H9 (cell line): Measurements from ENCODE around the gene RIMS1. TPM values are rescaled to one million over a fixed set of nuclear protein-coding genes. Genes with fewer than 3 reads are reported as not detected.

Source experiments
- DNase-seq: peaks from one replicate; pipeline ENCODE4 v3.0.0-alpha.2; 2017
- H2AFZ ChIP-seq: one replicate; pipeline ENCODE4 v1.6.1; 2013; ENCODE audit warnings: mild to moderate bottlenecking, low read length, control low read depth, moderate library complexity
- H2AK5ac ChIP-seq: 2 replicates; pipeline ENCODE4 v1.6.1; 2013; ENCODE audit warnings: low read length, control low read depth, mixed read lengths; ENCODE audit not compliant: insufficient read length
- H2BK120ac ChIP-seq: one replicate; pipeline ENCODE4 v1.6.1; 2013; ENCODE audit warnings: low read depth, mild to moderate bottlenecking, low read length, control low read depth, inconsistent platforms; ENCODE audit not compliant: poor library complexity, severe bottlenecking
- H2BK12ac ChIP-seq: 2 replicates; pipeline ENCODE4 v1.6.1; 2013; ENCODE audit warnings: low read length, control low read depth, mixed read lengths, low read depth; ENCODE audit not compliant: insufficient read length
- H2BK15ac ChIP-seq: 2 replicates; pipeline ENCODE4 v1.6.1; 2013; ENCODE audit warnings: low read depth, low read length, control low read depth
- H2BK20ac ChIP-seq: one replicate; pipeline ENCODE4 v1.6.1; 2013; ENCODE audit warnings: low read depth, mild to moderate bottlenecking, low read length, control low read depth, inconsistent platforms; ENCODE audit not compliant: poor library complexity, severe bottlenecking
- H2BK5ac ChIP-seq: 2 replicates; pipeline ENCODE4 v1.6.1; 2013; ENCODE audit warnings: low read length, control low read depth, mixed read lengths; ENCODE audit not compliant: insufficient read length
- H3K14ac ChIP-seq: 2 replicates; pipeline ENCODE4 v1.6.1; 2013; ENCODE audit warnings: low read length, control low read depth; ENCODE audit not compliant: insufficient read depth
- H3K18ac ChIP-seq: 2 replicates; pipeline ENCODE4 v1.6.1; 2013; ENCODE audit warnings: low read depth, mild to moderate bottlenecking, mixed read lengths, low read length, control low read depth; ENCODE audit not compliant: insufficient read length
- H3K23ac ChIP-seq: 2 replicates; pipeline ENCODE4 v1.6.1; 2013; ENCODE audit warnings: low read length, control low read depth, mixed read lengths, low read depth; ENCODE audit not compliant: insufficient read length
- H3K23me2 ChIP-seq: 2 replicates; pipeline ENCODE4 v1.6.1; 2013; ENCODE audit warnings: low read depth, mild to moderate bottlenecking, mixed read lengths, low read length, control low read depth; ENCODE audit not compliant: insufficient read length, poor library complexity, severe bottlenecking
- H3K27ac ChIP-seq: 2 replicates; pipeline ENCODE4 v1.5.1; 2013; ENCODE audit warnings: low read length, control low read depth, mixed read lengths, low read depth; ENCODE audit not compliant: insufficient read length
- H3K27me3 ChIP-seq: 2 replicates; pipeline ENCODE4 v1.6.1; 2013; ENCODE audit warnings: low read length, control low read depth, inconsistent platforms; ENCODE audit not compliant: insufficient read depth
- H3K4ac ChIP-seq: 2 replicates; pipeline ENCODE4 v1.6.1; 2013; ENCODE audit warnings: low read depth, mild to moderate bottlenecking, control low read depth, inconsistent platforms, low read length, moderate library complexity
- H3K4me1 ChIP-seq: 2 replicates; pipeline ENCODE4 v1.6.1; 2013; ENCODE audit warnings: low read length, control low read depth, inconsistent platforms; ENCODE audit not compliant: insufficient read depth
- H3K4me2 ChIP-seq: 2 replicates; pipeline ENCODE4 v1.6.1; 2013; ENCODE audit warnings: low read length, control low read depth, mixed read lengths; ENCODE audit not compliant: insufficient read length, insufficient read depth
- H3K56ac ChIP-seq: 2 replicates; pipeline ENCODE4 v1.6.1; 2013; ENCODE audit warnings: low read depth, mild to moderate bottlenecking, mixed read lengths, low read length, control low read depth; ENCODE audit not compliant: insufficient read length
- H3K79me1 ChIP-seq: 2 replicates; pipeline ENCODE4 v1.6.1; 2013; ENCODE audit warnings: low read depth, mild to moderate bottlenecking, moderate library complexity, low read length, control low read depth, inconsistent platforms; ENCODE audit not compliant: insufficient read depth, poor library complexity, severe bottlenecking
- H3K79me2 ChIP-seq: 2 replicates; pipeline ENCODE4 v1.6.1; 2013; ENCODE audit warnings: low read length, control low read depth, inconsistent platforms; ENCODE audit not compliant: insufficient read depth
- H3K9ac ChIP-seq: 2 replicates; pipeline ENCODE4 v1.6.1; 2013; ENCODE audit warnings: low read length, control low read depth, mixed read lengths; ENCODE audit not compliant: insufficient read length; ENCODE audit errors: extremely low read depth
- H3K9me3 ChIP-seq: one replicate; pipeline ENCODE4 v1.6.1; 2013; ENCODE audit warnings: low read depth, low read length, inconsistent platforms; ENCODE audit not compliant: control insufficient read depth
- H3T11ph ChIP-seq: one replicate; pipeline ENCODE4 v1.6.1; 2013; ENCODE audit warnings: mild to moderate bottlenecking, low read length, control low read depth, inconsistent platforms
- H4K20me1 ChIP-seq: one replicate; pipeline ENCODE4 v1.6.1; 2013; ENCODE audit not compliant: control insufficient read depth, insufficient read length, insufficient read depth
- H4K5ac ChIP-seq: 2 replicates; pipeline ENCODE4 v1.6.1; 2013; ENCODE audit warnings: low read depth, mild to moderate bottlenecking, mixed read lengths, low read length, control low read depth; ENCODE audit not compliant: insufficient read length
- H4K8ac ChIP-seq: replicated peaks from 2 replicates; pipeline ENCODE4 v1.6.1; 2013; ENCODE audit warnings: low read length, control low read depth, mixed read lengths, low read depth; ENCODE audit not compliant: insufficient read length
- H4K91ac ChIP-seq: 2 replicates; pipeline ENCODE4 v1.6.1; 2013; ENCODE audit warnings: low read depth, mild to moderate bottlenecking, moderate library complexity, mixed read lengths, low read length, control low read depth; ENCODE audit not compliant: insufficient read length
- H3K27ac Mint-ChIP-seq, 3 experiments: 2 replicates in 2 of 3; 3 replicates in 1 of 3; pipeline ENCODE4 v1.8.0; 2020 to 2021; ENCODE audit warnings: mixed read lengths in 3 of 3, mild to moderate bottlenecking in 1 of 3, moderate library complexity in 1 of 3
- H3K27me3 Mint-ChIP-seq: 2 replicates; pipeline ENCODE4 v1.8.0; 2021; ENCODE audit warnings: low read depth, mild to moderate bottlenecking, moderate library complexity, mixed read lengths
- H3K36me3 Mint-ChIP-seq, 3 experiments: 2 replicates in 2 of 3; 3 replicates in 1 of 3; pipeline ENCODE4 v1.8.0; 2020 to 2021; ENCODE audit warnings: low read depth in 3 of 3, mixed read lengths in 3 of 3; ENCODE audit not compliant: insufficient read depth in 1 of 3
- H3K4me1 Mint-ChIP-seq, 2 experiments: 2 replicates each; pipeline ENCODE4 v1.8.0; 2020; ENCODE audit warnings: mixed read lengths in 2 of 2
- H3K4me3 Mint-ChIP-seq, 2 experiments: 2 replicates in 1 of 2; 3 replicates in 1 of 2; pipeline ENCODE4 v1.8.0; 2020 to 2021; ENCODE audit warnings: mild to moderate bottlenecking in 2 of 2, mixed read lengths in 2 of 2, moderate library complexity in 1 of 2
- H3K9me3 Mint-ChIP-seq, 2 experiments: 2 replicates in 1 of 2; 3 replicates in 1 of 2; pipeline ENCODE4 v1.8.0; 2020; ENCODE audit warnings: mild to moderate bottlenecking in 2 of 2, mixed read lengths in 2 of 2, moderate library complexity in 1 of 2
- WGBS: extraction: QIAGEN DNeasy Blood & Tissue Kit; methylation state at CpG from one replicate; pipeline ENCODE4 v1.1.7; 2013; ENCODE audit warnings: missing lambda C conversion rate, low lambda C conversion rate, mixed read lengths; ENCODE audit not compliant: insufficient read length; ENCODE audit errors: extremely low coverage; 5-methylcytosine and 5-hydroxymethylcytosine counted together
- total RNA-seq: library from RNA; stranded (reverse); gene quantifications from 2 replicates; pipeline ENCODE4 v1.2.1, GENCODE V29; 2021
- TF ChIP-seq, protein P1 (sequence below): fragments of 200-600 bp; sonication (generic); conservative IDR thresholded peaks from 3 replicates; pipeline ENCODE4 v1.8.0; 2021; ENCODE audit warnings: antibody characterized with exemption, mild to moderate bottlenecking

The RIMS1 gene
- total RNA-seq, 1 experiment from 2014 or later = 0.83 TPM

DNA sequence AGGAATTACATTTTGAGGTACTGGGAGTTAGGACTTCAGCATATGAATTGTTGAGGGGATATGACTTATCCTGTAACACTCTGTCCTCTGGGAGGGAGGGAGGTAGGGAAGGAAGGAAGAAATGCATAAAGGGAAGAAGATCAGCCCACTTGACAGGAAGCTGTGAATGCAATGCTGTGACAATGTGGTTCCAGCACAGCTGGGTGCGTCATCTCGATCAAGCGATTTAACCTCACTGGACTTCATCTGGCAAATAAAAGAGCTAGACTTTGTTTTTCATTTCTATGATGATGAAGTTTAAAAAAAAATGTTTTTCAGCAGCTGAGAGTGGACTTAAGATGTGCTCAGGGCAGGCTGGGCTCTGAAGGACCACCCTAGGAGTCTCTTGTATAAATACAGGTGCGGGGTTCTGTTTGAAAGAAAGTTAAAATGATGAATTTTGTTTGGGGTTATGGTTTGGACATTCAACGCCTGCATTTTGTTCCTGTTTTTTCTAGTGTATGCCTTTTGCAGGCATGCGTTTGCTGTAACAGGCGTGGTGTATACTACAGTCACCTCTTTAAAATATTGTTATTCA lies 178.1 kb downstream of the RIMS1 start:
- TF ChIP-seq, protein P1, sequence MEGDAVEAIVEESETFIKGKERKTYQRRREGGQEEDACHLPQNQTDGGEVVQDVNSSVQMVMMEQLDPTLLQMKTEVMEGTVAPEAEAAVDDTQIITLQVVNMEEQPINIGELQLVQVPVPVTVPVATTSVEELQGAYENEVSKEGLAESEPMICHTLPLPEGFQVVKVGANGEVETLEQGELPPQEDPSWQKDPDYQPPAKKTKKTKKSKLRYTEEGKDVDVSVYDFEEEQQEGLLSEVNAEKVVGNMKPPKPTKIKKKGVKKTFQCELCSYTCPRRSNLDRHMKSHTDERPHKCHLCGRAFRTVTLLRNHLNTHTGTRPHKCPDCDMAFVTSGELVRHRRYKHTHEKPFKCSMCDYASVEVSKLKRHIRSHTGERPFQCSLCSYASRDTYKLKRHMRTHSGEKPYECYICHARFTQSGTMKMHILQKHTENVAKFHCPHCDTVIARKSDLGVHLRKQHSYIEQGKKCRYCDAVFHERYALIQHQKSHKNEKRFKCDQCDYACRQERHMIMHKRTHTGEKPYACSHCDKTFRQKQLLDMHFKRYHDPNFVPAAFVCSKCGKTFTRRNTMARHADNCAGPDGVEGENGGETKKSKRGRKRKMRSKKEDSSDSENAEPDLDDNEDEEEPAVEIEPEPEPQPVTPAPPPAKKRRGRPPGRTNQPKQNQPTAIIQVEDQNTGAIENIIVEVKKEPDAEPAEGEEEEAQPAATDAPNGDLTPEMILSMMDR = no peak
- H3K9me3 ChIP-seq = no peaks in the 10 kb centered on the region
- Mint-ChIP-seq H3K9me3 (no peaks in the 10 kb centered on the region), H3K4me3 (no peak overlapping the region), H3K4me1 (peaks cover 5% of the 10 kb centered on the region in 2 experiments), H3K27ac (peak overlapping the region in 1 of 3 experiments; percentile 75; a peak in 2 of 7 replicates), H3K36me3 (no peaks in the 10 kb centered on the region; a peak in 1 of 7 replicates), H3K27me3 (no peaks in the 10 kb centered on the region)
- no peak overlapping the region for H2AK5ac ChIP-seq
- H3K9ac ChIP-seq = no peak overlapping the region
- no peaks in the 10 kb centered on the region for H3K23me2 ChIP-seq
- no peak for DNase-seq
- no peak overlapping the region for H3K14ac ChIP-seq
- H3K79me2 ChIP-seq = no peaks in the 10 kb centered on the region
- H3K4me1 ChIP-seq = no peaks in the 10 kb centered on the region
- H4K20me1 ChIP-seq = no peaks in the 10 kb centered on the region
- no peak overlapping the region for H4K91ac ChIP-seq
- H3T11ph ChIP-seq = no peak overlapping the region
- no peak overlapping the region for H2BK20ac ChIP-seq
- H2AFZ ChIP-seq = no peak overlapping the region
- no CpG with 5 or more reads among the region's 7 CpGs for WGBS
- no peaks in the 10 kb centered on the region for H3K79me1 ChIP-seq
- no peak overlapping the region for H3K4me2 ChIP-seq
- no peak overlapping the region for H4K5ac ChIP-seq
- H2BK12ac ChIP-seq = no peak overlapping the region
- no peak overlapping the region for H3K27ac ChIP-seq
- H4K8ac ChIP-seq = no peak overlapping the region
- no peak overlapping the region for H2BK120ac ChIP-seq
- H2BK15ac ChIP-seq = no peak overlapping the region
- no peak overlapping the region for H3K56ac ChIP-seq
- no peak overlapping the region for H3K23ac ChIP-seq
- H2BK5ac ChIP-seq = no peak overlapping the region
- H3K18ac ChIP-seq = no peak overlapping the region
- H3K27me3 ChIP-seq = no peaks in the 10 kb centered on the region
- H3K4ac ChIP-seq = no peak overlapping the region
